K562 (cell line): ENCODE results near the gene AIFM1. TPM values are rescaled to one million over a fixed set of nuclear protein-coding genes. Genes with fewer than 3 reads are reported as not detected.

Experiments used
- ELF4 ChIP-seq: fragments of 450-650 bp; formaldehyde crosslinking; IDR thresholded peaks from 2 replicates; pipeline ENCODE4 v1.4.0; 2022; ENCODE audit warnings: missing genetic modification characterization
- GABPB1 ChIP-seq: sonication (generic); formaldehyde crosslinking; IDR thresholded peaks from 2 replicates; pipeline ENCODE4 v1.8.0; 2022; ENCODE audit warnings: mild to moderate bottlenecking, missing genetic modification reagents
- POLR2G ChIP-seq: fragments of 200-400 bp; formaldehyde crosslinking; IDR thresholded peaks from 2 replicates; pipeline ENCODE4 v1.6.1; 2017; ENCODE audit warnings: low read depth, mild to moderate bottlenecking, antibody characterized with exemption, low read length, moderate library complexity
- RCOR1 ChIP-seq, 2 experiments: IDR thresholded peaks; 2 replicates each; pipeline ENCODE4 v1.6.1; 2012; ENCODE audit warnings: low read depth in 2 of 2, low read length in 2 of 2, borderline replicate concordance in 1 of 2, improper control_type of control experiment in 1 of 2
- RHOXF2B ChIP-seq: fragments of 250-450 bp; sonication (Bioruptor Pico); conservative IDR thresholded peaks from 2 replicates; pipeline ENCODE4 v1.5.1; 2021
- SREBF1 ChIP-seq: fragments of 150-350 bp; IDR thresholded peaks from 2 replicates; pipeline ENCODE4 v1.6.1; 2014; ENCODE audit warnings: antibody characterized with exemption, low read depth, low read length, borderline replicate concordance
- SRSF9 ChIP-seq: fragments of 200-400 bp; formaldehyde crosslinking; IDR thresholded peaks from 2 replicates; pipeline ENCODE4 v1.6.1; 2017; ENCODE audit warnings: low read depth, low read length, borderline replicate concordance
- TEAD4 ChIP-seq, 2 experiments: sonication (generic) in 1 of 2; formaldehyde crosslinking in 1 of 2; IDR thresholded peaks; 2 replicates each; pipeline versions ENCODE4 v1.6.1 to v1.8.0; 2012 to 2022; ENCODE audit warnings: borderline replicate concordance in 1 of 2, inconsistent platforms in 1 of 2, low read length in 1 of 2, mild to moderate bottlenecking in 1 of 2, missing genetic modification reagents in 1 of 2
- XRCC5 ChIP-seq: fragments of 200-400 bp; formaldehyde crosslinking; IDR thresholded peaks from 2 replicates; pipeline ENCODE4 v1.6.1; 2017; ENCODE audit warnings: low read depth, mild to moderate bottlenecking, low read length
- ZNF589 ChIP-seq: fragments of 200-800 bp; sonication (Bioruptor generic); IDR thresholded peaks from 2 replicates; pipeline ENCODE4 v1.6.1; 2016; ENCODE audit warnings: low read depth, missing genetic modification characterization, missing compliant biosample characterization
- polyA plus RNA-seq, 8 experiments: library from polyadenylated mRNA; depleted of rRNA in 4 of 8; stranded (reverse) in 5 of 8; unstranded in 3 of 8; fragments of >200 nt; fragmentation: Nextera tagmentation in 2 of 8; fragmentation: Illumina TruSeq in 1 of 8; extraction: Ambion mirVana in 2 of 8; extraction: Trizol in 1 of 8; gene quantifications; 2 replicates each; pipeline versions ENCODE4 v1.2.1 to v1.2.3, GENCODE V29; 2011 to 2014; ENCODE audit warnings: inconsistent platforms in 1 of 8, missing spikeins in 1 of 8
- total RNA-seq, 7 experiments: library from RNA; depleted of rRNA in 6 of 7; stranded (reverse); fragments of >200 nt in 6 of 7; fragmentation: Illumina TruSeq in 2 of 7; extraction: Trizol in 2 of 7; gene quantifications; 2 replicates each; pipeline versions ENCODE4 v1.2.1 to v1.2.3, GENCODE V29; 2011 to 2021; ENCODE audit warnings: low replicate concordance in 1 of 7
- TF ChIP-seq, protein P1 (sequence below): sonication (generic); formaldehyde crosslinking; IDR thresholded peaks from 2 replicates; pipeline ENCODE4 v1.8.0; 2022; ENCODE audit warnings: missing genetic modification reagents, mild to moderate bottlenecking, moderate library complexity, borderline replicate concordance
- TF ChIP-seq, protein P2 (sequence below): fragments of 450-650 bp; formaldehyde crosslinking; IDR thresholded peaks from 2 replicates; pipeline ENCODE4 v1.4.0; 2022; ENCODE audit warnings: missing genetic modification characterization
- TF ChIP-seq, protein P3 (sequence below): IDR thresholded peaks from 2 replicates; pipeline ENCODE4 v1.6.1; 2011; ENCODE audit warnings: borderline replicate concordance, low read depth, mild to moderate bottlenecking, moderate library complexity, low read length; ENCODE audit not compliant: insufficient read depth, poor library complexity, severe bottlenecking

Gene AIFM1
- total and polyA plus RNA-seq, 9 of the 15 experiments (the other 6 are each of a cell fraction or from before 2014, with no cell fraction given): 51.0 to 117 (median 91.2) TPM

DNA sequence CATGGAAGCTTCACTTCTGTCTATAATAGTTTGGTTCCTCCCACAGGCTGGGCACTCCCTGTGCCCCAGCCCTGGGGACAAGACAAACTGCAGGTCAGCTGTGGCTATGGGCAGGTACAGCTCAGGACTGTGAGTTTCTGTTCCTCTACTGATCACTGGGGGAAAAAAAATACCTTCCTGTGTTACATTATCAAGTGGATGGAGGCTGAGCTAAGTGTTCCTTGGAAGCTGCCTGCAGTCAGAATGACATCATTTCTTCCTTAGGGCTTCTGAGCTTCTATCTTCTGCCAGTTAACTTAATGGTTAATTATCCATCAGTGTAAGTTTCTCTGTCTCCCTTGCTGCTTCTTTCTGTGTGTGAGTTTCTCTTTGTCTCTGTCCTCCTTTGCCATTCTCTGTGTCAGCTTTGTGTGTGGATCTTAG is 10.7 kb upstream of the AIFM1 start (continued):
- TF ChIP-seq, protein P1, sequence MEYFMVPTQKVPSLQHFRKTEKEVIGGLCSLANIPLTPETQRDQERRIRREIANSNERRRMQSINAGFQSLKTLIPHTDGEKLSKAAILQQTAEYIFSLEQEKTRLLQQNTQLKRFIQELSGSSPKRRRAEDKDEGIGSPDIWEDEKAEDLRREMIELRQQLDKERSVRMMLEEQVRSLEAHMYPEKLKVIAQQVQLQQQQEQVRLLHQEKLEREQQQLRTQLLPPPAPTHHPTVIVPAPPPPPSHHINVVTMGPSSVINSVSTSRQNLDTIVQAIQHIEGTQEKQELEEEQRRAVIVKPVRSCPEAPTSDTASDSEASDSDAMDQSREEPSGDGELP (CRISPR knock-in tag): no peak
- no peak for TF ChIP-seq RCOR1 (IDR thresholded peaks at IDR 0.05; ENCODE audit: borderline replicate concordance in 1 of 2, low read depth in 2 of 2, low read length in 2 of 2)
- no peak for TF ChIP-seq RHOXF2B
- TF ChIP-seq ELF4 (CRISPR knock-in tag): no peak
- no peak for TF ChIP-seq GABPB1
- TF ChIP-seq, protein P2, sequence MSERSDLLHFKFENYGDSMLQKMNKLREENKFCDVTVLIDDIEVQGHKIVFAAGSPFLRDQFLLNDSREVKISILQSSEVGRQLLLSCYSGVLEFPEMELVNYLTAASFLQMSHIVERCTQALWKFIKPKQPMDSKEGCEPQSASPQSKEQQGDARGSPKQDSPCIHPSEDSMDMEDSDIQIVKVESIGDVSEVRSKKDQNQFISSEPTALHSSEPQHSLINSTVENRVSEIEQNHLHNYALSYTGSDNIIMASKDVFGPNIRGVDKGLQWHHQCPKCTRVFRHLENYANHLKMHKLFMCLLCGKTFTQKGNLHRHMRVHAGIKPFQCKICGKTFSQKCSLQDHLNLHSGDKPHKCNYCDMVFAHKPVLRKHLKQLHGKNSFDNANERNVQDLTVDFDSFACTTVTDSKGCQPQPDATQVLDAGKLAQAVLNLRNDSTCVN: no peak
- no peak for TF ChIP-seq POLR2G
- TF ChIP-seq TEAD4 (IDR thresholded peaks at IDR 0.05; ENCODE audit: low read length): no peak
- TF ChIP-seq TEAD4 (CRISPR knock-in tag; IDR thresholded peaks at IDR 0.05; ENCODE audit: borderline replicate concordance): no peak
- no peak for TF ChIP-seq XRCC5
- no peak for TF ChIP-seq SREBF1
- TF ChIP-seq SRSF9: no peak
- no peak for TF ChIP-seq ZNF589 (CRISPR knock-in tag)
- TF ChIP-seq, protein P3, sequence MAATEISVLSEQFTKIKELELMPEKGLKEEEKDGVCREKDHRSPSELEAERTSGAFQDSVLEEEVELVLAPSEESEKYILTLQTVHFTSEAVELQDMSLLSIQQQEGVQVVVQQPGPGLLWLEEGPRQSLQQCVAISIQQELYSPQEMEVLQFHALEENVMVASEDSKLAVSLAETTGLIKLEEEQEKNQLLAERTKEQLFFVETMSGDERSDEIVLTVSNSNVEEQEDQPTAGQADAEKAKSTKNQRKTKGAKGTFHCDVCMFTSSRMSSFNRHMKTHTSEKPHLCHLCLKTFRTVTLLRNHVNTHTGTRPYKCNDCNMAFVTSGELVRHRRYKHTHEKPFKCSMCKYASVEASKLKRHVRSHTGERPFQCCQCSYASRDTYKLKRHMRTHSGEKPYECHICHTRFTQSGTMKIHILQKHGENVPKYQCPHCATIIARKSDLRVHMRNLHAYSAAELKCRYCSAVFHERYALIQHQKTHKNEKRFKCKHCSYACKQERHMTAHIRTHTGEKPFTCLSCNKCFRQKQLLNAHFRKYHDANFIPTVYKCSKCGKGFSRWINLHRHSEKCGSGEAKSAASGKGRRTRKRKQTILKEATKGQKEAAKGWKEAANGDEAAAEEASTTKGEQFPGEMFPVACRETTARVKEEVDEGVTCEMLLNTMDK: no peak
